Measurements from ENCODE around the gene NDST1. TPM values are rescaled to one million over a fixed set of nuclear protein-coding genes. Genes with fewer than 3 reads are reported as not detected.
A peak's percentile ranks its signal among the peaks of the same experiment; 100 is the strongest.

The NDST1 gene
- total and polyA plus RNA-seq, 8 donors, result 52.2 to 100 (median 71.3) TPM

DNA sequence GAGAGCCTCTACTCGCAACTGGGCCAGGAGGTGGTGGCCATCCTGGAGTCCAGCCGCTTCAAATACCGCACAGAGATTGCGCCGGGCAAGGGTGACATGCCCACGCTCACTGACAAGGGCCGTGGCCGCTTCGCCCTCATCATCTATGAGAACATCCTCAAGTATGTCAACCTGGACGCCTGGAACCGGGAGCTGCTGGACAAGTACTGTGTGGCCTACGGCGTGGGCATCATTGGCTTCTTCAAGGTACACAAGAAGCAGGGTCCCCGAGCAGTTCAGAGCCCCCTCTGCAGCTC lies 13.5 kb downstream of the NDST1 start:
- intact Hi-C loops (cut with DNase I), result loop anchor here in 1 of 2 donors (10.0 kb wide), 1 partner anchor 57 kb away; no protein-coding TSS in a partner anchor
- H3K27me3 ChIP-seq, result no peaks in the 10 kb centered on the region
- TF ChIP-seq, protein P1, sequence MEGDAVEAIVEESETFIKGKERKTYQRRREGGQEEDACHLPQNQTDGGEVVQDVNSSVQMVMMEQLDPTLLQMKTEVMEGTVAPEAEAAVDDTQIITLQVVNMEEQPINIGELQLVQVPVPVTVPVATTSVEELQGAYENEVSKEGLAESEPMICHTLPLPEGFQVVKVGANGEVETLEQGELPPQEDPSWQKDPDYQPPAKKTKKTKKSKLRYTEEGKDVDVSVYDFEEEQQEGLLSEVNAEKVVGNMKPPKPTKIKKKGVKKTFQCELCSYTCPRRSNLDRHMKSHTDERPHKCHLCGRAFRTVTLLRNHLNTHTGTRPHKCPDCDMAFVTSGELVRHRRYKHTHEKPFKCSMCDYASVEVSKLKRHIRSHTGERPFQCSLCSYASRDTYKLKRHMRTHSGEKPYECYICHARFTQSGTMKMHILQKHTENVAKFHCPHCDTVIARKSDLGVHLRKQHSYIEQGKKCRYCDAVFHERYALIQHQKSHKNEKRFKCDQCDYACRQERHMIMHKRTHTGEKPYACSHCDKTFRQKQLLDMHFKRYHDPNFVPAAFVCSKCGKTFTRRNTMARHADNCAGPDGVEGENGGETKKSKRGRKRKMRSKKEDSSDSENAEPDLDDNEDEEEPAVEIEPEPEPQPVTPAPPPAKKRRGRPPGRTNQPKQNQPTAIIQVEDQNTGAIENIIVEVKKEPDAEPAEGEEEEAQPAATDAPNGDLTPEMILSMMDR (IDR thresholded peaks at IDR 0.05), result no peak
- H3K4me1 ChIP-seq, result peaks cover 28 to 80% of the 10 kb centered on the region in 2 donors
- no peak overlapping the region for H3K4me3 ChIP-seq
- H3K9me3 ChIP-seq, result no peaks in the 10 kb centered on the region
- peak overlapping the region in 1 of 2 donors; percentile 71 for H3K27ac ChIP-seq
- ATAC-seq (no peak), DNase-seq (no peak)
- peaks cover 0 to 33% of the 10 kb centered on the region in 2 donors for H3K36me3 ChIP-seq

DNA sequence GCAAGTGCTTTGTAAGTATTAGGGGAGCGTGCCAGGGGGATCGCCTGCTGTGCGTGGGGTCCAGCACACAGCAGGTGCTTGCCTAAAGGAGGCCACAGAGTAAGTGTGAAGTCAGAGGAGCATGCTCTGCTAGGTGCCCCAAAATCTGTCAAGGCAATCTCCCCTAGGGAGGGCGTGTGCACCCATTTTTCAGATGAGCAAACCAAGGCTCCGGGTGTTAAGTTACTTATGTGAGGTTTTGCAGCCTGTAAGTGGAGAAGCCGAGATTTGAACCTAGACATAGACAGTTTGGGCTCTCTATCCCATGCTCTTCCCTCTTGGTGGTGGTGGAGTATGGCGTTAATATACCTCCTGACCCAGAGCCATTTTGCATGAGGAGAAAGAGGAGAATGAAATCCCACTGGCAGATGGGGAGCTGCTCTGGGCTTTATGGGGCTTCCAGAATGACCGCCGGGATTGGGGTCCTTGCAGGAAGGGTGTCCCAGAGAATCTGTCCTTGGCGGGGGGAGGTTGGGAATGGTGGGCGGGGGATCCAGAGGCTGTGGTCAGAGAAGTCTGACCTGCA lies 14.1 kb downstream of the NDST1 start:
- intact Hi-C loops (cut with DNase I), result loop anchor here in 1 of 2 donors (10.0 kb wide), 1 partner anchor 57 kb away; no protein-coding TSS in a partner anchor
- H3K36me3 ChIP-seq, result peaks cover 0 to 37% of the 10 kb centered on the region in 2 donors
- TF ChIP-seq, protein P1 (IDR thresholded peaks at IDR 0.05), result no peak
- peak overlapping the region in 1 of 2 donors; percentile 71 for H3K27ac ChIP-seq
- ATAC-seq (no peak), DNase-seq (no peak)
- no peaks in the 10 kb centered on the region for H3K27me3 ChIP-seq
- H3K9me3 ChIP-seq, result no peaks in the 10 kb centered on the region
- H3K4me1 ChIP-seq, result peaks cover 26 to 82% of the 10 kb centered on the region in 2 donors
- no peak overlapping the region for H3K4me3 ChIP-seq

DNA sequence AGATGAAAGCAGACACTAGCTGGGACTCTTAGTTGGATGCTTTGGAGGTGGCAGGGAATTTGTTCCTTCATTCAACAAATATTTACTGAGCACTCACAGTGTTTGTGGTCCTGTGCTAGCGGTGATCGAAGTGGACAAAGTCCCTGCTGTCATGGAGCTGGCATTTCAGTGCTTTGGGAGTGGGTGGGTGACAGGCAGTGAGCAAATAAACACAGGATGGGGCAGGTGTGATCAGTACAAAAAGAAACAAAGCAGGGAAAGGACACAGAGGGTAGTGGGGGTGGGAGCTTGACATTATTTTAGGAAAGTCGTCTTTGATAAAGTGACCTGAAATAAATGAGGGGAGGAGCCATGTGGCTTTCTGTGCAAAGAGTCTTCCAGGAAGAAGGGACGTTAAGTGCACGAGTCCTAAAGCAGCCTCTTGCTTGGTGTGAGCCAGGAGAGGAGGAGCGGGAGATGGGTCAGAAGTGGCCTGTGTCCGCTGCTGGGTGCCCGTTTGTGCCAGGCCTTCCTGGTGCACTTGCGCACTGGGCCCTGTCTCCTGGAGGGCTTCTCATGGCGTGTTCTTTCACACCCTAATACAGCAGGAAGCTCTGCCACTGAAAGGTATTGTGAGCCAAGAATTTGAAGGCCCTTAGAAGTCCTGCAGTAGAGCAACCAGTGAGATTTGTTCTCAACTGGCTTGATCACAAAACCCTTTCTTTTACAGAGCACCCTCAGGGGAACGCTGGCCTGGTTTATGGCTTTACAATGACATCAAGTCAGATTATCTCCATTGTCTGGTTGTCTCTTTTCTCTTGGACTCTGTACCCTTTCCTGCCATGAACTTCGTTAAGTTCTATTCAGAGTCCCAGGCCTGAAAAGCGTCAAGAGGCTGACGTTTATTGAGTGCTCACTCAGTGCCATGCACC lies 14.8 kb downstream of the NDST1 start:
- ATAC-seq, result peak; percentile 68
- peak overlapping the region; percentile 67 to 71 for H3K27ac ChIP-seq
- peaks cover 0 to 44% of the 10 kb centered on the region in 2 donors for H3K36me3 ChIP-seq
- H3K9me3 ChIP-seq, result no peaks in the 10 kb centered on the region
- H3K27me3 ChIP-seq, result no peaks in the 10 kb centered on the region
- peak in 1 of 4 donors; percentile 57 for DNase-seq
- intact Hi-C loops (cut with DNase I), result loop anchor here in 1 of 2 donors (10.0 kb wide), 1 partner anchor 58 kb away; no protein-coding TSS in a partner anchor
- TF ChIP-seq, protein P1 (IDR thresholded peaks at IDR 0.05), result no peak
- H3K4me3 ChIP-seq, result no peak overlapping the region
- H3K4me1 ChIP-seq, result peaks cover 23 to 79% of the 10 kb centered on the region in 2 donors

DNA sequence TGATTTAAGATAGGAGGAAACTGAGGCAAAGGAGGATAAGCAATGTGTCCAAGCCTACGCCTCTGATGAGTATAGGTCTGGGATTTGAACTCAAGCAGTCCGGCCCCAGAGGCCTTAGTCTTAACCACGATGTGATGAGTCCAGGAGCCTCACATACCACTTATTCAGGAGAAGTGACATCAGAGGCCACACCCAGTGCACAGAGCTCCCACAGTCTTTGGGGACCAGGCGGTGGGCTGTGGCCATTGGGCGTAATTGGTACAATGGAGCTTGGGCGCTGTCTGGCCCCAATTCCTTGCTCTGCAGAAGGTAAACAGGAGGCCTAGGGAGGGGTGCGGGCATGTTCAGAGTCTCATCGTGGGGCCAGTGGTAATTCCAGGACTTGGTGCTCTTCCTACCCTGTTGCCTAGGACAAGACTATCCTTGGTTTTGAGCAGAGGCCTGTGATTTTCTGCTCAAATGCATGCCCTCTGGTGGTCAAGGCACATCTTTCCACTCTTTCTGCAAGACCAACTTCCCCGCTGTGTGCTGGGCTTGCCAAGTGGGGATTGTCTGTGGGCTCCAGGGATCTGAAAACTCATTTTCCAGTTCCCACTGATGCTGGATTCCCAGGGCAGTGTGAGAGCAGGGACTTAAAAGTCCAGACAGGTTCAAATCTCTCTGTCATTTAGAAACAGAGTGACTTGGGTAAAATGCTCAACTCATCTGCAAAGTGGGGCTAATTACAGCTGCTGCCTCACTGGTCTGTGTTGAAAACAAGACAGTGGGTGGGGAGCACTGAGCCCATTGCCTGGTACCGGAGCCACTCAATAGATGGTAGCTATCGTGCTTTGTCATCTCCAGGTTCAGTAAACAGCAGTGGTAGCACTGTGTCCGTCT lies 15.8 kb downstream of the NDST1 start:
- Histone ChIP-seq H3K27ac (peak overlapping the region; percentile 67 to 71), H3K9me3 (no peaks in the 10 kb centered on the region), H3K4me1 (peaks cover 20 to 69% of the 10 kb centered on the region in 2 donors), H3K36me3 (peaks cover 0 to 52% of the 10 kb centered on the region in 2 donors), H3K4me3 (no peak overlapping the region), H3K27me3 (no peaks in the 10 kb centered on the region)
- intact Hi-C loops (cut with DNase I), result loop anchor here in 1 of 2 donors (10.0 kb wide), 1 partner anchor 59 kb away; no protein-coding TSS in a partner anchor
- ATAC-seq (peak; percentile 70), DNase-seq (peak in 1 of 4 donors; percentile 69)
- TF ChIP-seq, protein P1 (IDR thresholded peaks at IDR 0.05), result peak; percentile 54 to 65
